ENCODE data around the gene TBC1D23. TPM values are rescaled to one million over a fixed set of nuclear protein-coding genes. Genes with fewer than 3 reads are reported as not detected.

Gene TBC1D23
- total and polyA plus RNA-seq, 8 donors, result 7.0 to 79.5 (median 17.3) TPM

DNA sequence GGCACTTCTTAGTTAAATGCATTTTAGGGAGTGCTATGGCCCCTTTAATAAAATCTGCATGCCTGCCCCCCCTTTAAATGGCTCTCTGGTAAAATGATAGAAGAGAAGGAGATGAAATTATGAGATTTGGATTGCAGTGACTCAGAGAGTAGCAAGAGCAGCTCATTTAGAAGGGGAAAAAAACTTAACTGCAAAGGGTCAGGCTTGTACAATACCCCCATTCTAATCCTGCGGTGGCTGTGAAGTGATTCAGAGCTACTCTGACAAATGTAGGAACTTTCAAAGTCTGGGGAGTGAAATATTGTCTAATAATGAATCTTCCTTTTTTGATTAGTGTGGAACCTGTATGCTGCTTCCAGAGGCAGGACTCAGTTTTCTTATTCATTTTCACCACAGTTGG is 44.1 kb upstream of the TBC1D23 start:
- TF ChIP-seq POLR2A (IDR thresholded peaks at IDR 0.05) (no peak), POLR2AphosphoS5 (IDR thresholded peaks at IDR 0.05) (no peak), EP300 (IDR thresholded peaks at IDR 0.05) (no peak)
- TF ChIP-seq, protein P1, sequence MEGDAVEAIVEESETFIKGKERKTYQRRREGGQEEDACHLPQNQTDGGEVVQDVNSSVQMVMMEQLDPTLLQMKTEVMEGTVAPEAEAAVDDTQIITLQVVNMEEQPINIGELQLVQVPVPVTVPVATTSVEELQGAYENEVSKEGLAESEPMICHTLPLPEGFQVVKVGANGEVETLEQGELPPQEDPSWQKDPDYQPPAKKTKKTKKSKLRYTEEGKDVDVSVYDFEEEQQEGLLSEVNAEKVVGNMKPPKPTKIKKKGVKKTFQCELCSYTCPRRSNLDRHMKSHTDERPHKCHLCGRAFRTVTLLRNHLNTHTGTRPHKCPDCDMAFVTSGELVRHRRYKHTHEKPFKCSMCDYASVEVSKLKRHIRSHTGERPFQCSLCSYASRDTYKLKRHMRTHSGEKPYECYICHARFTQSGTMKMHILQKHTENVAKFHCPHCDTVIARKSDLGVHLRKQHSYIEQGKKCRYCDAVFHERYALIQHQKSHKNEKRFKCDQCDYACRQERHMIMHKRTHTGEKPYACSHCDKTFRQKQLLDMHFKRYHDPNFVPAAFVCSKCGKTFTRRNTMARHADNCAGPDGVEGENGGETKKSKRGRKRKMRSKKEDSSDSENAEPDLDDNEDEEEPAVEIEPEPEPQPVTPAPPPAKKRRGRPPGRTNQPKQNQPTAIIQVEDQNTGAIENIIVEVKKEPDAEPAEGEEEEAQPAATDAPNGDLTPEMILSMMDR (IDR thresholded peaks at IDR 0.05), result no peak
- Histone ChIP-seq H3K27me3 (no peaks in the 10 kb centered on the region), H3K4me1 (no peaks in the 10 kb centered on the region), H3K9me3 (peaks cover 0 to 9% (median 0%) of the 10 kb centered on the region in 4 donors), H3K27ac (no peak overlapping the region), H3K4me3 (no peak overlapping the region), H3K36me3 (no peaks in the 10 kb centered on the region)
- 72 to 100% (median 82%) methylated on average over 1 of the region's 1 CpG for WGBS, 5 donors
- no peak for DNase-seq
- intact Hi-C loops (cut with DNase I; ENCODE audit: low total_unique reads), result no loop called here

DNA sequence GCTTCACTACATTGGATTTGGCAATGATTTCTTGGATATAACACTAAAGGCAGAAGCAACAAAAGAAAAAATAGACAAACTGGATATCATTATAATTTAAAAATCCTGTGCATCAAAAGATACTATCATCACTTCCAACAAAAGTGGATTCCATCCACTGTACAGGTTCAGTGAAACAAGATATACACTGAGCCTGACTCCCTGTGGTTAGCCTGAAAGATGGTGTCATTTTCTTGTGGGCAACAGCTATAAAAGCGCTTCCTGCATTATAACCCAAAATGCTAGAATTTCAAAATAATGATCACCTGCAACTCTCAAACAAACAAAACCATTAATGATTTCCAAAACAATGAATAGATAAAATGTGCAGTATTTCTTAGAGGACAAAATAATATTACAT is 39.6 kb upstream of the TBC1D23 start:
- Histone ChIP-seq H3K9me3 (peaks cover 0 to 9% (median 0%) of the 10 kb centered on the region in 4 donors), H3K36me3 (no peaks in the 10 kb centered on the region), H3K27ac (no peak overlapping the region), H3K27me3 (no peaks in the 10 kb centered on the region), H3K4me1 (no peaks in the 10 kb centered on the region), H3K4me3 (no peak overlapping the region)
- WGBS, 5 donors, result 86 to 96% (median 95%) methylated on average over 1 of the region's 1 CpG
- no peak for DNase-seq
- TF ChIP-seq, protein P1 (IDR thresholded peaks at IDR 0.05), result no peak
- TF ChIP-seq POLR2A (IDR thresholded peaks at IDR 0.05) (no peak), EP300 (IDR thresholded peaks at IDR 0.05) (no peak), POLR2AphosphoS5 (IDR thresholded peaks at IDR 0.05) (no peak)
- intact Hi-C loops (cut with DNase I; ENCODE audit: low total_unique reads), result no loop called here

DNA sequence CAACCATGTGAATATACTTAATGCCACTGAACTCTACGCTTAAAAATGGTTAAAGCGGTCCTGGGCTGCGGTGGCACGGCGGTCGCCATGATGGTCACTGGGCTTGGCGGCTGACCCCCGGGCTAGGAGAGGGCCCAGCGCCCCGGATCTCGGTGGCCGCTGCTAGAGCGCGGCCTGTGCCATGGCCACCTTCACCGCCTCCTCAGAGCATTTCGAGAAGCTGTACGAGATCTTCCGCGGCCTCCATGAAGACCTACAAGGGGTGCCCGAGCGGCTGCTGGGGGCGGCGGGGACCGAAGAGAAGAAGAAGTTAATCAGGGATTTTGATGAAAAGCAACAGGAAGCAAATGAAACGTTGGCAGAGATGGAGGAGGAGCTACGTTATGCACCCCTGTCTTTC is 35.6 kb upstream of the TBC1D23 start:
- H3K27me3 ChIP-seq, result no peaks in the 10 kb centered on the region
- H3K27ac ChIP-seq, result no peak overlapping the region
- no peak overlapping the region for H3K4me3 ChIP-seq
- no peaks in the 10 kb centered on the region for H3K4me1 ChIP-seq
- intact Hi-C loops (cut with DNase I; ENCODE audit: low total_unique reads), result no loop called here
- 93 to 96% (median 94%) methylated on average over 25 to 26 of the region's 26 CpGs for WGBS, 5 donors
- no peaks in the 10 kb centered on the region for H3K36me3 ChIP-seq
- TF ChIP-seq EP300 (IDR thresholded peaks at IDR 0.05) (no peak), POLR2AphosphoS5 (IDR thresholded peaks at IDR 0.05) (no peak), POLR2A (IDR thresholded peaks at IDR 0.05) (no peak)
- TF ChIP-seq, protein P1 (IDR thresholded peaks at IDR 0.05), result no peak
- H3K9me3 ChIP-seq, result no peaks in the 10 kb centered on the region
- no peak for DNase-seq

DNA sequence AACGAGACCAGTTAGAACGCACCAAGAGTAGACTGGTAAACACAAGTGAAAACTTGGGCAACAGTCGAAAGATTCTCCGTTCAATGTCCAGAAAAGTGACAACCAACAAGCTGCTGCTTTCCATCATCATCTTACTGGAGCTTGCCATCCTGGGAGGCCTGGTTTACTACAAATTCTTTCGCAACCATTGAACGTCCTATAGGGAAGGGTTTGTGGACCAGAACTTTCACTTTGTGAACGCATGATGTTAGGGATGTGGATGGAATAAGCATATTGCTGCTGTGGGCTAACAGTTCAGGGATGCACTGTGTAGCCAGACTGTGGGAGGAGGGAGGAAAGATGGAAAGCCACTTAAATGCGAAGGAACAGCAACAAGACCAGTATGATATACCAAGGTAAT is 34.9 kb upstream of the TBC1D23 start:
- TF ChIP-seq, protein P1 (IDR thresholded peaks at IDR 0.05), result no peak
- TF ChIP-seq POLR2AphosphoS5 (IDR thresholded peaks at IDR 0.05) (no peak), POLR2A (IDR thresholded peaks at IDR 0.05) (no peak)
- intact Hi-C loops (cut with DNase I; ENCODE audit: low total_unique reads), result no loop called here
- WGBS, 5 donors, result 90 to 95% (median 94%) methylated on average over 8 of the region's 8 CpGs

More for the DNA sequence above, 34.9 kb upstream of the TBC1D23 start:
- no peak for DNase-seq
- Histone ChIP-seq H3K4me3 (no peak overlapping the region), H3K36me3 (no peaks in the 10 kb centered on the region), H3K9me3 (no peaks in the 10 kb centered on the region), H3K27ac (no peak overlapping the region), H3K4me1 (no peaks in the 10 kb centered on the region), H3K27me3 (no peaks in the 10 kb centered on the region)

All from stomach (tissue), 9 donors.